Astrocyte (in vitro differentiated cells and primary cell): Measurements from ENCODE around the gene CHRNA10. TPM values are rescaled to one million over a fixed set of nuclear protein-coding genes. Genes with fewer than 3 reads are reported as not detected.
A peak's percentile ranks its signal among the peaks of the same experiment; 100 is the strongest.

Experiments used
- DNase-seq: peaks from one replicate; pipeline ENCODE4 v3.0.0-alpha.2; 2010; ENCODE audit warnings: low read depth
- FAIRE-seq: peaks from 2 replicates; lab custom pipeline; 2011; peaks lifted over from hg19 to GRCh38; lab: Jason Lieb, UNC
- H2AFZ ChIP-seq: 2 replicates; pipeline ENCODE4 v1.6.0; 2012; ENCODE audit warnings: low read depth, low read length, inconsistent platforms
- H3K27ac ChIP-seq: 2 replicates; pipeline ENCODE4 v1.5.1; 2011; ENCODE audit warnings: low read depth, low read length, inconsistent platforms
- H3K27me3 ChIP-seq: 2 replicates; pipeline ENCODE4 v1.6.0; 2011; ENCODE audit warnings: low read length, inconsistent platforms; ENCODE audit not compliant: insufficient read depth
- H3K36me3 ChIP-seq: 2 replicates; pipeline ENCODE4 v1.5.1; 2011; ENCODE audit warnings: low read length, inconsistent platforms; ENCODE audit not compliant: insufficient read depth
- H3K4me1 ChIP-seq: 2 replicates; pipeline ENCODE4 v1.5.1; 2011; ENCODE audit warnings: low read length, inconsistent platforms; ENCODE audit not compliant: insufficient read depth
- H3K4me2 ChIP-seq: 2 replicates; pipeline ENCODE4 v1.6.0; 2012; ENCODE audit warnings: low read length, inconsistent platforms
- H3K4me3 ChIP-seq: 2 replicates; pipeline ENCODE4 v1.5.1; 2011; ENCODE audit warnings: low read depth, mild to moderate bottlenecking, low read length, inconsistent platforms; ENCODE audit not compliant: insufficient read depth
- H3K79me2 ChIP-seq: 2 replicates; pipeline ENCODE4 v1.6.0; 2012; ENCODE audit warnings: mild to moderate bottlenecking, low read length, inconsistent platforms; ENCODE audit not compliant: insufficient read depth
- H3K9ac ChIP-seq: 2 replicates; pipeline ENCODE4 v1.6.0; 2012; ENCODE audit warnings: mild to moderate bottlenecking, low read length, inconsistent platforms
- H3K9me3 ChIP-seq: 2 replicates; pipeline ENCODE4 v1.5.1; 2012; ENCODE audit warnings: low read depth, mild to moderate bottlenecking, low read length, inconsistent platforms; ENCODE audit not compliant: insufficient read depth
- H4K20me1 ChIP-seq: 2 replicates; pipeline ENCODE4 v1.6.0; 2012; ENCODE audit warnings: low read length, inconsistent platforms; ENCODE audit not compliant: insufficient read depth
- H3K27ac Mint-ChIP-seq: one replicate; pipeline ENCODE4 v1.8.0; 2021; ENCODE audit warnings: mild to moderate bottlenecking, mixed read lengths; ENCODE audit not compliant: unreplicated experiment
- H3K27me3 Mint-ChIP-seq: one replicate; pipeline ENCODE4 v1.8.0; 2021; ENCODE audit warnings: low read depth, mixed read lengths; ENCODE audit not compliant: unreplicated experiment
- H3K36me3 Mint-ChIP-seq: one replicate; pipeline ENCODE4 v1.8.0; 2021; ENCODE audit warnings: low read depth, mixed read lengths; ENCODE audit not compliant: unreplicated experiment
- H3K4me1 Mint-ChIP-seq: one replicate; pipeline ENCODE4 v1.8.0; 2021; ENCODE audit warnings: low read depth, mixed read lengths; ENCODE audit not compliant: unreplicated experiment
- H3K4me3 Mint-ChIP-seq: one replicate; pipeline ENCODE4 v1.8.0; 2021; ENCODE audit warnings: mild to moderate bottlenecking, moderate library complexity, mixed read lengths; ENCODE audit not compliant: unreplicated experiment
- H3K9me3 Mint-ChIP-seq: one replicate; pipeline ENCODE4 v1.8.0; 2021; ENCODE audit warnings: mild to moderate bottlenecking, mixed read lengths; ENCODE audit not compliant: unreplicated experiment
- EZH2 ChIP-seq: IDR thresholded peaks from 2 replicates; pipeline ENCODE4 v1.6.1; 2012; ENCODE audit warnings: mild to moderate bottlenecking, low read length, inconsistent platforms; ENCODE audit not compliant: insufficient read depth
- total RNA-seq: library from RNA; stranded (reverse); gene quantifications from 2 replicates; pipeline ENCODE4 v1.2.1, GENCODE V29; 2021
- TF ChIP-seq, protein P1 (sequence below): IDR thresholded peaks from 2 replicates; pipeline ENCODE4 v1.5.1; 2011; ENCODE audit warnings: low read depth, mild to moderate bottlenecking, inconsistent platforms, low read length, moderate library complexity; ENCODE audit not compliant: insufficient read depth

CHRNA10 gene
- total RNA-seq, 1 donor from 2014 or later: 1.5 TPM

- H4K20me1 ChIP-seq: peaks cover 12% of the 10 kb centered on the region
- FAIRE-seq (no peak), DNase-seq (no peak)
- H2AFZ ChIP-seq: no peak overlapping the region
- Mint-ChIP-seq H3K4me1 (peaks cover 3% of the 10 kb centered on the region), H3K9me3 (peaks cover 4% of the 10 kb centered on the region), H3K36me3 (peaks cover 54% of the 10 kb centered on the region), H3K27me3 (no peaks in the 10 kb centered on the region), H3K27ac (peak overlapping the region; percentile 69), H3K4me3 (no peak overlapping the region)
- no peaks in the 10 kb centered on the region for H3K79me2 ChIP-seq
- TF ChIP-seq EZH2: no peak
- TF ChIP-seq, protein P1, sequence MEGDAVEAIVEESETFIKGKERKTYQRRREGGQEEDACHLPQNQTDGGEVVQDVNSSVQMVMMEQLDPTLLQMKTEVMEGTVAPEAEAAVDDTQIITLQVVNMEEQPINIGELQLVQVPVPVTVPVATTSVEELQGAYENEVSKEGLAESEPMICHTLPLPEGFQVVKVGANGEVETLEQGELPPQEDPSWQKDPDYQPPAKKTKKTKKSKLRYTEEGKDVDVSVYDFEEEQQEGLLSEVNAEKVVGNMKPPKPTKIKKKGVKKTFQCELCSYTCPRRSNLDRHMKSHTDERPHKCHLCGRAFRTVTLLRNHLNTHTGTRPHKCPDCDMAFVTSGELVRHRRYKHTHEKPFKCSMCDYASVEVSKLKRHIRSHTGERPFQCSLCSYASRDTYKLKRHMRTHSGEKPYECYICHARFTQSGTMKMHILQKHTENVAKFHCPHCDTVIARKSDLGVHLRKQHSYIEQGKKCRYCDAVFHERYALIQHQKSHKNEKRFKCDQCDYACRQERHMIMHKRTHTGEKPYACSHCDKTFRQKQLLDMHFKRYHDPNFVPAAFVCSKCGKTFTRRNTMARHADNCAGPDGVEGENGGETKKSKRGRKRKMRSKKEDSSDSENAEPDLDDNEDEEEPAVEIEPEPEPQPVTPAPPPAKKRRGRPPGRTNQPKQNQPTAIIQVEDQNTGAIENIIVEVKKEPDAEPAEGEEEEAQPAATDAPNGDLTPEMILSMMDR: no peak
- no peak overlapping the region for H3K9ac ChIP-seq
- H3K4me3 ChIP-seq: no peak overlapping the region
- H3K4me2 ChIP-seq: no peak overlapping the region
- H3K27me3 ChIP-seq: no peaks in the 10 kb centered on the region
- H3K9me3 ChIP-seq: no peaks in the 10 kb centered on the region
- peaks cover 21% of the 10 kb centered on the region for H3K36me3 ChIP-seq
- H3K27ac ChIP-seq: no peak overlapping the region
- H3K4me1 ChIP-seq: peaks cover 3% of the 10 kb centered on the region
Measured at GRCh38 chr11:3669128-3669527, 2.1 kb downstream of the CHRNA10 start.

- TF ChIP-seq, protein P1: no peak
- no peak for TF ChIP-seq EZH2
Measured at GRCh38 chr11:3667149-3668035, 3.8 kb downstream of the CHRNA10 start.

GRCh38 chr11:3666023-3666530 lies 5.1 kb downstream of the CHRNA10 start:
- H3K9me3 ChIP-seq: no peaks in the 10 kb centered on the region
- no peaks in the 10 kb centered on the region for H3K27me3 Mint-ChIP-seq
- H3K27me3 ChIP-seq: no peaks in the 10 kb centered on the region
- H4K20me1 ChIP-seq: no peaks in the 10 kb centered on the region
- H2AFZ ChIP-seq: no peak overlapping the region
- no peak overlapping the region for H3K4me2 ChIP-seq
- no peak overlapping the region for H3K27ac Mint-ChIP-seq
- H3K4me1 Mint-ChIP-seq: no peaks in the 10 kb centered on the region
- no peak overlapping the region for H3K4me3 Mint-ChIP-seq
- H3K9ac ChIP-seq: no peak overlapping the region
- peaks cover 42% of the 10 kb centered on the region for H3K36me3 Mint-ChIP-seq
- peaks cover 5% of the 10 kb centered on the region for H3K36me3 ChIP-seq
- no peaks in the 10 kb centered on the region for H3K79me2 ChIP-seq
- H3K4me1 ChIP-seq: no peaks in the 10 kb centered on the region
- DNase-seq (no peak), FAIRE-seq (no peak)
- H3K27ac ChIP-seq: no peak overlapping the region
- H3K4me3 ChIP-seq: no peak overlapping the region
- H3K9me3 Mint-ChIP-seq: peaks cover 6% of the 10 kb centered on the region
- TF ChIP-seq, protein P1: no peak
- no peak for TF ChIP-seq EZH2

More at GRCh38 chr11:3667149-3668035, 3.8 kb downstream of the CHRNA10 start:
- no peaks in the 10 kb centered on the region for H3K79me2 ChIP-seq
- no peak overlapping the region for H3K9ac ChIP-seq
- no peak overlapping the region for H3K27ac ChIP-seq
- H2AFZ ChIP-seq: no peak overlapping the region
- H3K4me3 ChIP-seq: no peak overlapping the region
- H3K27me3 ChIP-seq: no peaks in the 10 kb centered on the region
- no peaks in the 10 kb centered on the region for H3K9me3 ChIP-seq
- DNase-seq (no peak), FAIRE-seq (no peak)
- Mint-ChIP-seq H3K9me3 (peaks cover 6% of the 10 kb centered on the region), H3K4me1 (no peaks in the 10 kb centered on the region), H3K4me3 (no peak overlapping the region), H3K36me3 (peaks cover 49% of the 10 kb centered on the region), H3K27ac (no peak overlapping the region), H3K27me3 (no peaks in the 10 kb centered on the region)
- no peak overlapping the region for H3K4me2 ChIP-seq
- H3K4me1 ChIP-seq: no peaks in the 10 kb centered on the region
- H3K36me3 ChIP-seq: peaks cover 10% of the 10 kb centered on the region
- peaks cover 2% of the 10 kb centered on the region for H4K20me1 ChIP-seq
